Measurements from ENCODE around the gene SHOX.

DNA sequence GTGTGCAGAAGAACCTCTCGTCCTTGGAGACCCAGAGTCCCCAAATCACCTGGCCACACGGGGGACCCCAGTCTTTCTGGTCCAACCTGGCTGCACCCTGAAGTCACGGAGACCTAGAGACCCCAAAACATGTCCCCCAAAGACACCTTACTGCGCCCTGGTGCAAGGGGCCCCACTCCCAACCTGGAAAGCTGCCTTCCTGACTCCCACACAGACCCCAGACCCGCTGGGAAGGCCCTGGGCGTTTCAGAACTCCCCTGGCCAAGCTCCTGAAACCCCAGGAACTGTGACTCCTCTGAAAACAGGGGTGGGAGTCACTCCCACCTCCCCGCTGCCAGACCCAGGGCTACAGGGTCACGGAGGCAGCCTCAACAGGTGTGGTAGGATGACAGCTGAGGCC is 12.7 kb upstream of the SHOX start:
- TF ChIP-seq GATA3 (IDR thresholded peaks at IDR 0.05; ENCODE audit: low read depth, low read length) (no peak), GATA2 (IDR thresholded peaks at IDR 0.05; ENCODE audit: low read depth, low read length) (no peak)
